Suppressor macrophage (primary cell): ENCODE results near the gene SH3PXD2B.
"Not testable (repeated sequence)": the region's sequence is repeated elsewhere in the genome, so short reads cannot be mapped to it uniquely, and the experiment has no call there.

Experiments used
- DNase-seq, 4 experiments: peaks; one replicate each; pipeline ENCODE4 v3.0.0-alpha.2; 2020 to 2022

SH3PXD2B gene

DNA sequence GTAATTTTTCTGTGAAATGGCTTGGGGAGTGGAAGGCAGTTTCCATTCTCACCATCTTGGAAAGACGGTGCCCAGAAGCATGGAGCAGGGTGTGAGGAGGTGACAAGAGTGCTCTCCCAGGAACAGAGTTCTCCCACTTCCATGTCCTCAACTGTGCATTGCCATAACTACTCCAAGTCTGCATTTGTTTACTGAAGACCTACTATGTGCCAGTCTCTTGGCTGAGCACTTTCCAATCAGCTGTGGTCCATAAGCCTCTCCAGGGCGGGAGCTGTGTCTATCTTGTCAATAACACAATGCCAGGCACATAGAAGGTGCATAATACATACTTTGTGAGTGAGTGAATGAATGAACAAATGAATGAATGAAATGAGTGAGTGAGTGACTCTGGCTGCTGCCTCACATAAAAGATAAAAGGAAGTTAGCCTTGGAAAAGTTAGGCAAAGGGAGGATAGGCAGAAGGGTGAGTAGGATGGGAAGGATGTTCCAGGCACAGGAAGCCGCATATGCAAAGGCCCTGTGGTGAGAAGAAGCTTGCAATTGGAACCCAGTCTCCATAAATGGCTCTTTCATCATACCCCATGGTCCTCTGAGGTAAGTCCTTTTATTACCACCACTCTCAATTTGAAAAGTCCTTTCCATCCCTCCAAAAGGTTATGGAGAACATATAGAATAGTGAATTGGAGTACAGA, 31.3 kb upstream of the SH3PXD2B start:
- DNase-seq: no peak

DNA sequence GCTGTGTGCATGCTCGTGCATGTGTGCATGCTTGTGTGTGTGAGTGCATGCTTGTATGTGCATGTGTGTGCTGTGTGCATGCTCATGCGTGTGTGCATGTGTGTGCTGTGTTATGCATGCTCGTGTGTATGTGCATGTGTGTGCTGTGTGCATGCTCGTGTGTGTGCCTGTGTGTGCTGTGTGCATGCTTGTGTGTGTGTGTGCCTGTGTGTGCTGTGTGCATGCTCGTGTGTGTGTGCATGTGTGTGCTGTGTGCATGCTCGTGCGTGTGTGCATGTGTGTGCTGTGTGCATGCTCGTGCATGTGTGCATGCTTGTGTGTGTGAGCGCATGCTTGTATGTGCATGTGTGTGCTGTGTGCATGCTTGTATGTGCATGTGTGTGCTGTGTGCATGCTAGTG, 30.3 kb upstream of the SH3PXD2B start:
- DNase-seq: no peak

DNA sequence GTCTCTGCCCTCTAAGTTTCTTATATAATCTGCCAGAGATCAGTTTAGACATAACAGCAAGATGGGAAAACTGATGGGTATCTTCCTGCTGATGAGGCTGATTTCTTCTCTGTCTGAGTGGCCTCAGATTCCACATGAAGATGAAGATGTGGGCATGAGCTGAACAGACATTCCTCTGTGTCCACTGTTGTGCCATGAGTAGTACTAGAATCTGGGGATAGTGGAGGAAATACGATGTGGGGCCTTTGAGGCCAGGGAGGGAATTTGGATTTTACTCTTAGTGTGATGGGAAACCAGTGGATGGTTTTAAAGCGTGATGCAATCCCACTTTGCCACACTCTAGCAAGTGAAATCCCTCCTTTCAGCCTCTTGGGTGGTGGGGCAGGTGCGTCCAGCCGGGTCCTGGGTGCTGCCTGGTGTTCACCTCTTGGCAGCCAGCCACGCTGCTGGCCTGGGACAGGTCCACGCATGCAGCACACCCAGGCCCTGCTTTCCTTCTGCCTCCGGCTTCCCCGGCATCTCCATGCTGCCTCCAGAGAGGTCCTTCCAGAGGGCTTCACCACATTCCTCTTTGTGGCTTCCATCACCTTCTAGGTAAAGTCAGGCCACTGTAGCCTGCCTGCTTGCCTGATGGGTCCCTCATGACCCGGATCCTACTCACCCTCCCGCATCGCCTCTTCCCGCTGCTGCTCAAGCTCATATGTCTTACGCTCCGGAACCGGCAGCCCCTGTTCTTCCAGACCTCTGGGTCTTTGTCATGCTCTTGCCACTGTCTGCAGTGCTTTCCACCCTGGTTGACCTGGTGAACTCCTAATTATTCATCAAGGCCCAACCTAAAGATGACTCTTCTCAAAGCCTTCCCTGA, 28.1 kb upstream of the SH3PXD2B start:
- DNase-seq: no peak

GRCh38 chr5:172481011-172481800, 26.9 kb upstream of the SH3PXD2B start:
- DNase-seq: no peak

DNA sequence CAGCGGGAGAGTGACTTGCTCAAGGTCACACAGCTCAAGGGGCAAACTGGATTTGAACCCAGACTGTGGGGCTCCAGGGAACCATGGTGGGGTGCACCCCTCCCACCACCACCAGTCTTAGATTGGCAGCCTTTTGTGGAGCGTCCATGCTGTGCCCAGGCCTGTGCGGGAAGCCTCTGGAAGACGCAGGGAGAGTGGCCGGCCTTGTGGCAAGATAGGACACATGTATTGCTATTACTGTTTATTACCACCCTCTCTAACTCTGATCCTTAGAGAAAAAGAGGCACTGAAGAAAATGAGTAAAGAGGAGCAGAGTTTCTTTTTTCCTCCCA, 25.4 kb upstream of the SH3PXD2B start:
- DNase-seq: no peak

GRCh38 chr5:172479034-172479783, 24.9 kb upstream of the SH3PXD2B start:
- peak; percentile 93 to 95 (median 94) for DNase-seq

DNA sequence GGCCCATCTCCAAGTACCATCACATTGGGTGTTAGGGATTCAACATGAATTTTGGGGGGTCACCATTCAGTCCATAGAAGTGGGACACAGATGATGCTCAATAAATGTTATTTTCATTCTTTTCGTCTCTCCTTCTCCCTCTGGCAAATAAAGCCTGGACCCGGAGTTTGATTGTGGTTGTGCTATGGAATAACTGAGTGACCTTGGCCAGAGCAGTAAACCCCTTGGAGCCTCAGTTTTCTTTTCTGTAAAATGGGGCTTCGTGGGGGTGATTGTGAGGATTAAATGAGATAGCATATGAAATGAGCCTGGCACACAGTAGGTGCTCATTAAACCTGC, 24.3 kb upstream of the SH3PXD2B start:
- not testable (repeated sequence) for DNase-seq

- no peak for DNase-seq
These were observed 23.9 kb upstream of the SH3PXD2B start for GRCh38 chr5:172478256-172478655.

GRCh38 chr5:172477466-172477865, 23.1 kb upstream of the SH3PXD2B start:
- DNase-seq: no peak

DNA sequence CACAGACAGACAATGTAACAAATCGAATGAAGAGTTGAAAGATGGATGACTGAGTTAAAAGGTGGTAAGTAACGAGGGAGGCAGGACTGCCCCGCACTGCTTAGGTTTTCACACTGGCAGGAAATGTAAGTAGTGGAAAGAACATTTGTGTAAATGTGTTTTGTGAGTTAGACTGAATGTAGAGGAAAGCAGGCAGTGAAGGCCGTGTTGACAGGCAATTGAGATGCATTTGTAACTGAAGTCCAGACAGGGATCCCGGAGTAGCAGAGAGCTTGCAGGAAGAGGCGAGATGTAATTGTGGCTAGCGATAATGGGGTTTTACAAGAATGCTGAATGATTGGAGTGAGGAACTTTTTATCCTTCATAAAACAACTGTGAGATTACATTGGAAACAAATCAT, 20.0 kb upstream of the SH3PXD2B start:
- no peak for DNase-seq

GRCh38 chr5:172473427-172473826, 19.1 kb upstream of the SH3PXD2B start:
- no peak for DNase-seq

DNA sequence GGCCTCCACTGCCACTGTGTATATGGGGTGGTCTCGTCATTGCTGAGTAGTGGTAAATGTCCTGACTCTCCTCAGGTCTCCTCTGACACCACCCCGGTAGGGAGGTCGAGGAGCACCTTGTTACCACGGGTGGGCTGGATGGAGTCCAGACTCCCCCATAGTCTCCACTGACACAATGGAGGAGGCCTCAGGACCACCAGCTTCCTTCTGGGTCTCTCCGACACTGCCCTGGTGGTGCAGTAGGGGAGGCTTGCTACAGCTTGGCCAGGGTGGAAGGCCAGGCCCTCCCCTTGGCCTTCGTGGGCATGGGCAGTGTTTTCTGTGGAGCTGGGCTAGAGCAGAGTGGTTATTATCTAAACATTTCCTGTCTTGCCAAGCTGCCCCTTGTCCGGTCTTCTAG, 15.4 kb upstream of the SH3PXD2B start:
- no peak for DNase-seq

DNA sequence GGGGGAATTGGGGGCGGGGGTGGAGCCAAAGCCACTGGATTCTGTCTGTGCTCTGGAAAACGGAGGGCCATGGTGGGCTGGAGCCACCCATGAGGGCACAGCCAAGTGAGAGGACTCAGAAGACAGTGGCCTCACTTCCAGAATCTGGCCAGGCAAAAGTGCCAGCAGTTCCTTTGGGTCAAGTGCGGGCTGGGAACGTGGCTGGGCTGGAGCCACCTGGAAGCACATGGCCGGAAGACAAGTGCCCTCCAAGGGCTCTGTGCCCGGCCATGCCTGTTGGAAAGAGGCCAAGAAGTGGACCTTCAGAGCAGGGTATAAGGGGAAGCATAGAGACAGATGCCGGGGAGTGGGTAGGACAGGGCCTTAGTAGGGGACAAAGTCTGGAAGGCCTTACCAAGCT, 11.7 kb upstream of the SH3PXD2B start:
- DNase-seq: no peak

DNA sequence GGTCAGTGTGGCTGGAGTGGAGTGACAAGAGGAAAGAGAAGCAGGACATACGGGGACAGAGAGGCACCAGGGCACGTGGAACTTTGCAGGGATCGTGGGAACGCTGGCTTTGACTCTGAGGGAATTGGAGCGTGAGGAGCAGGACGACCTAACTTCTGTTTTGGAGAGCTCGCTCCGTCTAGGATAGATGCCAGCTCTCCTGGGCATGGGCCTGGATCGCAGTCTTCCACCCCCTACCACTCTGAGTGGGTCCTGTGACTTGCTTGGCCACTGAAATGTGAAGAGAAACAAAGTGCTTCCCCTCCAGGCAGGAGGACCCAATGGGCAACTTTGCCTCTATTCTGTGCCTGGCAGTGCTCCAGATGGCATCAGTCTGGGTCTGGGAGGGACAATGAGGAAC, 8.7 kb upstream of the SH3PXD2B start:
- DNase-seq: no peak

GRCh38 chr5:172459783-172460165, 5.4 kb upstream of the SH3PXD2B start:
- DNase-seq: no peak

DNA sequence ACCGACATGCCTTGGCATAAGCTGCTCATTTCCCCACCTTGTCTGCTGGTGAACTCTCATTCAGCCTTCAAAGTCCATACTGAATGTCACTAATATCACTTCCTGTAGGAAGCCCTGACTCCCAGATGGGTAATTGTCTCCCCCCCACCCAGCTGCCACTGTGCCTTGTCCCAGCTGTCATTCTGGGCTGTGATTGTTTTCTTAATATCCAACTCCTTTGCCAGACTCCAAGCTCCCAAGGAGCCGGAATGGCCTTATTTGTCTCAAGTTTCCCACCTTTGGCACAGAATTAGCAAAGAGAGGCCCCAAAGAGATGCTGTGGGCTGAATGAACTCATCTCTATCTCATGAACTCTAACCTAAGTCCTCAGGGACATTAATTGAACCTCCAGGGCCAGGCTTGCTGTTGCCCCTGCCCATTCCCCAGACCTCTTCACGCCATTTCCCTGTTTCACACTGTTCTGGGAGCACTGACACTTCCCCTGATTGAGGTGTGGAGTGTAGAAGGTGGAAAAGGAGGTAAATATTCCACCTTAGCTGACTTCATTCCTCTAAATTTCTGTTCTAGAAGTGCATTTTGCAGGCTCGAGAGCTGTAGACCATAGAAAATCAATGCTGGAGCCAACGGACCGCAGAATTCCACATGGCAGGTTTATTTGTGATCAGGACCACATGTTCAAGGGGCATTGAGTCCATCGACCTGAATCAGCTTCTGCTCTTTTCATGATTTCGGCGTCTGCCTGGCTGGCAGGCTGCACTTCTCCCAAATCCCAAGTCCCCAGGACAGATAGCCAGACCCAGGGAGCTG, 4.9 kb upstream of the SH3PXD2B start:
- no peak for DNase-seq

- DNase-seq: no peak
These were observed 1.9 kb upstream of the SH3PXD2B start for GRCh38 chr5:172456076-172456722.

DNA sequence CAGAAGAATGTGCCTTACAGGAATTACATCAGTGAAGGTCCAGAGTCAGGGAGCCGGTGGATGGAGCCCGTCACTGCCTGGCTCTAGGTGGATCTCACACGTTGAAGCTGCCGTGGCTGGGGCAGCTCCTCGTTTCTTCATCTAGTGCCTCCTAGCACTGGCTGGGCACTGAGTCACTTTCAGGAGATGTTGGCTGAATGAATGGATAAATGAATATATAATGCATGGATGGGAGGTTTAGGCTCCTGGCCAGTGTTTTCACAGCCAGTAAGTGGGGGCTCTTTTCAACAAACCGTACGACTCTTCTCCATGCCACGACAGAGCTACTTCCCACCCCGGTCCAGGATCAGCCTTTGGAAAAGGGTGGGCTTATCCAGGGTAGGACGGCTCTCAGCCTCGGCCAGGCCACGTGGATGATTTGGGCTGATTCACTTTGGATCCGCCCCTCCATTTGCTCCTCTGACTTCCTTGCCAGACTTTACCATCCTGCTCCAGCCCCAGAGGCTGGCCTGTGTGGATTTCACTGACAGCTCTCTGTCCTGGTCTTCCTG, 1.3 kb upstream of the SH3PXD2B start:
- no peak for DNase-seq

DNA sequence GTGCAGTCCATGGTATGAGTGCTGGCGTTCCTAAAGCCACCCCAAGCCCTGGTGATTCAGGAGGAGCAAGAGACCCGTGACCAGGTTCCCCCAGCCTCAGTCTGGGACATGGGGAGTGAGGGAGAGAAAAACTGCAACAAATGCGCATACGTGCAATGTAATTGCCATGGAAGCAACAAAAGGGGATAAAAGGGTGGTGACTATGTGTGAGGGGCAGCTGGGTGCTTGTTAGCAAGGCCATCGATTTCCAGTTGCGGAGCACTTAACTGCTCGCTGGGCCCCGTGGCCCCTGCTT, 709 bp upstream of the SH3PXD2B start:
- DNase-seq: no peak

DNA sequence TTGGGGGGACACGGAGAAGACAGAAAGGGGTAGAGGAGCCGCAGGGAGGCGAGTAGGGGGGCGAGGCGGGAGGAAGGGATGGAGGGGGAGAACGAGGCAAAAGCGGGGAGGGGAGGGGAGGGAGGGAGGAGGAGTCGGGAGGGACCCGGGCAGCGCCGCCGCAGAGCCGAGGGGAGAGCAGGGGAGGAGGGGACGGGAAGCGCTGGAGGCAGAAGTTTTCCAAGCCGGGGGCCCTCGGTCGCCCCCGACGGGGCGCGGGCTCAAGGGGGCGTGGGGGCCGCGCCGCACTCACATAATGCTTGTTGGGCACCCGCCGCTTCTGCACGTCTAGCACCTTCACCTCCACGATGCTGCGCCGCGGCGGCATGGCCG, 353 bp downstream of the SH3PXD2B start:
- DNase-seq: no peak

- peak in 1 of 4 experiments; percentile 29 for DNase-seq
These were observed 929 bp downstream of the SH3PXD2B start for GRCh38 chr5:172453206-172453985.
